HepG2 (cell line): ENCODE data around the gene TRIM2.

Experiments used
- ELF1 ChIP-seq: sonication (generic); formaldehyde crosslinking; IDR thresholded peaks from 2 replicates; pipeline ENCODE4 v1.4.0; 2020; ENCODE audit warnings: missing genetic modification reagents
- SOX13 ChIP-seq, 3 experiments: fragments of 450-650 bp in 1 of 3; sonication (generic) in 1 of 3; formaldehyde crosslinking in 1 of 3; IDR thresholded peaks in 2 of 3; conservative IDR thresholded peaks in 1 of 3; 2 replicates each; pipeline versions ENCODE4 v1.5.0 to v1.6.1; 2016 to 2020; ENCODE audit warnings: antibody characterized with exemption in 1 of 3, mild to moderate bottlenecking in 1 of 3, missing compliant biosample characterization in 1 of 3, missing genetic modification reagents in 1 of 3, moderate library complexity in 1 of 3
- ZMYM4 ChIP-seq: sonication (generic); formaldehyde crosslinking; IDR thresholded peaks from 2 replicates; pipeline ENCODE4 v1.8.1; 2023; ENCODE audit warnings: mild to moderate bottlenecking, missing genetic modification reagents
- ZNF382 ChIP-seq: sonication (generic); formaldehyde crosslinking; IDR thresholded peaks from 2 replicates; pipeline ENCODE4 v1.5.0; 2020; ENCODE audit warnings: missing genetic modification reagents, mild to moderate bottlenecking, borderline replicate concordance
- ZNF451 ChIP-seq: sonication (generic); formaldehyde crosslinking; IDR thresholded peaks from 2 replicates; pipeline ENCODE4 v1.5.0; 2020; ENCODE audit warnings: mild to moderate bottlenecking, missing genetic modification reagents
- ZNF766 ChIP-seq: sonication (generic); formaldehyde crosslinking; IDR thresholded peaks from 2 replicates; pipeline ENCODE4 v1.5.0; 2020; ENCODE audit warnings: missing genetic modification reagents, borderline replicate concordance
- ZNF788 ChIP-seq: sonication (generic); formaldehyde crosslinking; IDR thresholded peaks from 2 replicates; pipeline ENCODE4 v1.5.0; 2020; ENCODE audit warnings: mild to moderate bottlenecking, missing genetic modification reagents, borderline replicate concordance
- TF ChIP-seq, protein P1 (sequence below), 2 experiments: IDR thresholded peaks; 2 replicates each; pipeline ENCODE4 v1.6.1; 2011 to 2012; ENCODE audit warnings: low read length in 2 of 2, borderline replicate concordance in 1 of 2, low read depth in 1 of 2, mild to moderate bottlenecking in 1 of 2, moderate library complexity in 1 of 2
- TF ChIP-seq, protein P2 (sequence below): sonication (generic); formaldehyde crosslinking; IDR thresholded peaks from 2 replicates; pipeline ENCODE4 v1.4.0; 2020; ENCODE audit warnings: mild to moderate bottlenecking, missing genetic modification reagents
- TF ChIP-seq, protein P3 (sequence below): sonication (generic); formaldehyde crosslinking; IDR thresholded peaks from 2 replicates; pipeline ENCODE4 v1.5.1; 2020; ENCODE audit warnings: mild to moderate bottlenecking, missing genetic modification reagents, moderate library complexity
- TF ChIP-seq, protein P4 (sequence below): sonication (generic); formaldehyde crosslinking; IDR thresholded peaks from 2 replicates; pipeline ENCODE4 v1.5.0; 2020; ENCODE audit warnings: mild to moderate bottlenecking, missing genetic modification reagents, moderate library complexity
- TF ChIP-seq, protein P5 (sequence below): sonication (generic); formaldehyde crosslinking; IDR thresholded peaks from 2 replicates; pipeline ENCODE4 v1.5.0; 2020; ENCODE audit warnings: missing genetic modification reagents

DNA sequence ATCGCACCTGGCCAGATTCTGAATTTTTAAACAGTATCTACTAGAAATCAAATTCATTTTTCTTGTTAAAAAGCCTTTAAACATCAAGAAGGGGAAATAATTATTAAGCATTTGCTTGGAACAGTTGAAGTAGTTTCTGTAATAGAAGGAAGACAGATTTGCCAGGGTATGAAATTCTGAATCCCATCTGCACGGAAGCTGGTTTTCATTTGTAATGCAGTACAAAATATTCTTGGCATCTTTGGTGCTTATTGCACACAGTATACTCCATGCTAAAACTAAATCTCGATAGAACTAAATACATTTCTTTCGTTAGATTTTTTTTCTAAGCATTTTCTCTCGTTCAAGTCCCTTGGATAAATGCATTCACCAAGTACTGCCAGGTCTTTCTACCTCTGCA, 25.3 kb downstream of the TRIM2 start:
- no peak for TF ChIP-seq ZNF766 (CRISPR knock-in tag)
- TF ChIP-seq, protein P1, sequence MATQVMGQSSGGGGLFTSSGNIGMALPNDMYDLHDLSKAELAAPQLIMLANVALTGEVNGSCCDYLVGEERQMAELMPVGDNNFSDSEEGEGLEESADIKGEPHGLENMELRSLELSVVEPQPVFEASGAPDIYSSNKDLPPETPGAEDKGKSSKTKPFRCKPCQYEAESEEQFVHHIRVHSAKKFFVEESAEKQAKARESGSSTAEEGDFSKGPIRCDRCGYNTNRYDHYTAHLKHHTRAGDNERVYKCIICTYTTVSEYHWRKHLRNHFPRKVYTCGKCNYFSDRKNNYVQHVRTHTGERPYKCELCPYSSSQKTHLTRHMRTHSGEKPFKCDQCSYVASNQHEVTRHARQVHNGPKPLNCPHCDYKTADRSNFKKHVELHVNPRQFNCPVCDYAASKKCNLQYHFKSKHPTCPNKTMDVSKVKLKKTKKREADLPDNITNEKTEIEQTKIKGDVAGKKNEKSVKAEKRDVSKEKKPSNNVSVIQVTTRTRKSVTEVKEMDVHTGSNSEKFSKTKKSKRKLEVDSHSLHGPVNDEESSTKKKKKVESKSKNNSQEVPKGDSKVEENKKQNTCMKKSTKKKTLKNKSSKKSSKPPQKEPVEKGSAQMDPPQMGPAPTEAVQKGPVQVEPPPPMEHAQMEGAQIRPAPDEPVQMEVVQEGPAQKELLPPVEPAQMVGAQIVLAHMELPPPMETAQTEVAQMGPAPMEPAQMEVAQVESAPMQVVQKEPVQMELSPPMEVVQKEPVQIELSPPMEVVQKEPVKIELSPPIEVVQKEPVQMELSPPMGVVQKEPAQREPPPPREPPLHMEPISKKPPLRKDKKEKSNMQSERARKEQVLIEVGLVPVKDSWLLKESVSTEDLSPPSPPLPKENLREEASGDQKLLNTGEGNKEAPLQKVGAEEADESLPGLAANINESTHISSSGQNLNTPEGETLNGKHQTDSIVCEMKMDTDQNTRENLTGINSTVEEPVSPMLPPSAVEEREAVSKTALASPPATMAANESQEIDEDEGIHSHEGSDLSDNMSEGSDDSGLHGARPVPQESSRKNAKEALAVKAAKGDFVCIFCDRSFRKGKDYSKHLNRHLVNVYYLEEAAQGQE (IDR thresholded peaks at IDR 0.05; ENCODE audit: borderline replicate concordance in 1 of 2, low read depth in 1 of 2, low read length in 2 of 2) = no peak
- no peak for TF ChIP-seq ZNF382 (CRISPR knock-in tag)
- TF ChIP-seq, protein P2, sequence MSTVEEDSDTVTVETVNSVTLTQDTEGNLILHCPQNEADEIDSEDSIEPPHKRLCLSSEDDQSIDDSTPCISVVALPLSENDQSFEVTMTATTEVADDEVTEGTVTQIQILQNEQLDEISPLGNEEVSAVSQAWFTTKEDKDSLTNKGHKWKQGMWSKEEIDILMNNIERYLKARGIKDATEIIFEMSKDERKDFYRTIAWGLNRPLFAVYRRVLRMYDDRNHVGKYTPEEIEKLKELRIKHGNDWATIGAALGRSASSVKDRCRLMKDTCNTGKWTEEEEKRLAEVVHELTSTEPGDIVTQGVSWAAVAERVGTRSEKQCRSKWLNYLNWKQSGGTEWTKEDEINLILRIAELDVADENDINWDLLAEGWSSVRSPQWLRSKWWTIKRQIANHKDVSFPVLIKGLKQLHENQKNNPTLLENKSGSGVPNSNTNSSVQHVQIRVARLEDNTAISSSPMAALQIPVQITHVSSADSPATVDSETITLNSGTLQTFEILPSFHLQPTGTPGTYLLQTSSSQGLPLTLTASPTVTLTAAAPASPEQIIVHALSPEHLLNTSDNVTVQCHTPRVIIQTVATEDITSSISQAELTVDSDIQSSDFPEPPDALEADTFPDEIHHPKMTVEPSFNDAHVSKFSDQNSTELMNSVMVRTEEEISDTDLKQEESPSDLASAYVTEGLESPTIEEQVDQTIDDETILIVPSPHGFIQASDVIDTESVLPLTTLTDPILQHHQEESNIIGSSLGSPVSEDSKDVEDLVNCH = no peak
- no peak for TF ChIP-seq SOX13 (IDR thresholded peaks at IDR 0.05)
- no peak for TF ChIP-seq SOX13 (CRISPR knock-in tag; conservative IDR thresholded peaks at IDR 0.05 in 1 of 2, IDR thresholded peaks at IDR 0.05 in 1 of 2)
- TF ChIP-seq, protein P3, sequence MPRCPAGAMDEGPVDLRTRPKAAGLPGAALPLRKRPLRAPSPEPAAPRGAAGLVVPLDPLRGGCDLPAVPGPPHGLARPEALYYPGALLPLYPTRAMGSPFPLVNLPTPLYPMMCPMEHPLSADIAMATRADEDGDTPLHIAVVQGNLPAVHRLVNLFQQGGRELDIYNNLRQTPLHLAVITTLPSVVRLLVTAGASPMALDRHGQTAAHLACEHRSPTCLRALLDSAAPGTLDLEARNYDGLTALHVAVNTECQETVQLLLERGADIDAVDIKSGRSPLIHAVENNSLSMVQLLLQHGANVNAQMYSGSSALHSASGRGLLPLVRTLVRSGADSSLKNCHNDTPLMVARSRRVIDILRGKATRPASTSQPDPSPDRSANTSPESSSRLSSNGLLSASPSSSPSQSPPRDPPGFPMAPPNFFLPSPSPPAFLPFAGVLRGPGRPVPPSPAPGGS (CRISPR knock-in tag) = no peak
- TF ChIP-seq ELF1 = no peak
- TF ChIP-seq ZMYM4 (CRISPR knock-in tag) = no peak
- TF ChIP-seq, protein P4, sequence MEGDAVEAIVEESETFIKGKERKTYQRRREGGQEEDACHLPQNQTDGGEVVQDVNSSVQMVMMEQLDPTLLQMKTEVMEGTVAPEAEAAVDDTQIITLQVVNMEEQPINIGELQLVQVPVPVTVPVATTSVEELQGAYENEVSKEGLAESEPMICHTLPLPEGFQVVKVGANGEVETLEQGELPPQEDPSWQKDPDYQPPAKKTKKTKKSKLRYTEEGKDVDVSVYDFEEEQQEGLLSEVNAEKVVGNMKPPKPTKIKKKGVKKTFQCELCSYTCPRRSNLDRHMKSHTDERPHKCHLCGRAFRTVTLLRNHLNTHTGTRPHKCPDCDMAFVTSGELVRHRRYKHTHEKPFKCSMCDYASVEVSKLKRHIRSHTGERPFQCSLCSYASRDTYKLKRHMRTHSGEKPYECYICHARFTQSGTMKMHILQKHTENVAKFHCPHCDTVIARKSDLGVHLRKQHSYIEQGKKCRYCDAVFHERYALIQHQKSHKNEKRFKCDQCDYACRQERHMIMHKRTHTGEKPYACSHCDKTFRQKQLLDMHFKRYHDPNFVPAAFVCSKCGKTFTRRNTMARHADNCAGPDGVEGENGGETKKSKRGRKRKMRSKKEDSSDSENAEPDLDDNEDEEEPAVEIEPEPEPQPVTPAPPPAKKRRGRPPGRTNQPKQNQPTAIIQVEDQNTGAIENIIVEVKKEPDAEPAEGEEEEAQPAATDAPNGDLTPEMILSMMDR (CRISPR knock-in tag) = no peak
- TF ChIP-seq ZNF451 (CRISPR knock-in tag) = no peak
- TF ChIP-seq, protein P5, sequence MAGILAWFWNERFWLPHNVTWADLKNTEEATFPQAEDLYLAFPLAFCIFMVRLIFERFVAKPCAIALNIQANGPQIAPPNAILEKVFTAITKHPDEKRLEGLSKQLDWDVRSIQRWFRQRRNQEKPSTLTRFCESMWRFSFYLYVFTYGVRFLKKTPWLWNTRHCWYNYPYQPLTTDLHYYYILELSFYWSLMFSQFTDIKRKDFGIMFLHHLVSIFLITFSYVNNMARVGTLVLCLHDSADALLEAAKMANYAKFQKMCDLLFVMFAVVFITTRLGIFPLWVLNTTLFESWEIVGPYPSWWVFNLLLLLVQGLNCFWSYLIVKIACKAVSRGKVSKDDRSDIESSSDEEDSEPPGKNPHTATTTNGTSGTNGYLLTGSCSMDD (CRISPR knock-in tag) = no peak
- TF ChIP-seq ZNF788 (CRISPR knock-in tag) = no peak
